ENCODE measurements around the gene TMC8. TPM values are rescaled to one million over a fixed set of nuclear protein-coding genes. Genes with fewer than 3 reads are reported as not detected.

Gene TMC8
- total and polyA plus RNA-seq, 2 of the 8 experiments (the other 6 are each of a cell fraction or from before 2014, with no cell fraction given), result 1.00 to 2.8 TPM

- Histone ChIP-seq H3K23me2 (ENCODE audit: low read depth, low read length) (no peaks in the 10 kb centered on the region), H3K56ac (replicated peaks; ENCODE audit: insufficient read length, low read depth, low read length) (no peak overlapping the region), H3K9me3 (ENCODE audit: insufficient read depth in 2 of 2, low read depth in 1 of 2, low read length in 1 of 2) (no peaks in the 10 kb centered on the region), H2BK120ac (replicated peaks; ENCODE audit: low read depth, low read length) (no peak overlapping the region), H4K5ac (ENCODE audit: insufficient read length, low read depth, low read length) (no peak overlapping the region), H3K27ac (ENCODE audit: low read depth, low read length) (no peak overlapping the region), H3K79me1 (ENCODE audit: low read depth, low read length) (no peaks in the 10 kb centered on the region), H3K79me2 (ENCODE audit: control insufficient read depth in 1 of 2, insufficient read depth in 2 of 2, low read length in 2 of 2) (no peaks in the 10 kb centered on the region), H4K91ac (replicated peaks; ENCODE audit: insufficient read length, low read length) (no peak overlapping the region), H3K4me3 (ENCODE audit: extremely low read depth in 1 of 4, insufficient read depth in 2 of 4, low read depth in 3 of 4, low read length in 4 of 4) (no peak overlapping the region), H2BK5ac (ENCODE audit: low read depth, low read length) (no peak overlapping the region), H4K20me1 (replicated peaks in 1 of 2; ENCODE audit: control insufficient read depth in 1 of 2, insufficient read depth in 2 of 2, low read length in 2 of 2) (peaks cover 12 to 19% of the 10 kb centered on the region in 2 experiments), H2BK12ac (ENCODE audit: low read depth, low read length) (no peak overlapping the region), H4K8ac (ENCODE audit: extremely low read depth, insufficient read depth, low read length) (no peak overlapping the region), H2AK5ac (ENCODE audit: low read depth, low read length) (no peak overlapping the region), H2BK20ac (ENCODE audit: low read length) (no peak overlapping the region), H3K4me1 (replicated peaks in 1 of 4; ENCODE audit: control insufficient read depth in 3 of 4, insufficient read depth in 4 of 4, low read length in 3 of 4) (peaks cover 5 to 22% (median 7%) of the 10 kb centered on the region in 4 experiments), H2BK15ac (ENCODE audit: low read length) (no peak overlapping the region), H3K9ac (replicated peaks in 1 of 4; ENCODE audit: extremely low read depth in 1 of 4, low read depth in 3 of 4, low read length in 3 of 4) (no peak overlapping the region), H3K27me3 (replicated peaks in 1 of 4; ENCODE audit: control insufficient read depth in 3 of 4, extremely low read depth in 1 of 4, insufficient read depth in 3 of 4, low read length in 3 of 4) (no peaks in the 10 kb centered on the region), H3K4me2 (ENCODE audit: insufficient read depth in 1 of 2, low read depth in 2 of 2, low read length in 2 of 2) (no peak overlapping the region), H3K4ac (replicated peaks; ENCODE audit: insufficient read length, low read depth, low read length) (no peak overlapping the region), H3K18ac (ENCODE audit: extremely low read depth, low read length) (no peak overlapping the region), H3K36me3 (ENCODE audit: control insufficient read depth in 2 of 4, insufficient read depth in 4 of 4, low read length in 3 of 4) (peaks cover 16 to 58% (median 31%) of the 10 kb centered on the region in 4 experiments), H3K14ac (ENCODE audit: insufficient read length) (no peak overlapping the region), H3K23ac (ENCODE audit: insufficient read length) (no peak overlapping the region), H2AFZ (ENCODE audit: low read length) (no peak overlapping the region)
- DNase-seq (ENCODE audit: low read depth in 1 of 2, low spot score in 2 of 2) (no peak), FAIRE-seq (no peak)
- TF ChIP-seq CBX5 (IDR thresholded peaks at IDR 0.05; ENCODE audit: low read depth, low read length) (no peak), KDM4A (IDR thresholded peaks at IDR 0.05; ENCODE audit: low read depth, low read length, severe bottlenecking) (no peak), RFX5 (IDR thresholded peaks at IDR 0.05; ENCODE audit: borderline replicate concordance, low read depth, low read length) (no peak), RBBP5 (IDR thresholded peaks at IDR 0.05; ENCODE audit: borderline replicate concordance, low read depth, low read length) (no peak), SIRT6 (IDR thresholded peaks at IDR 0.05; ENCODE audit: low read length) (no peak), POLR2A (IDR thresholded peaks at IDR 0.05; ENCODE audit: control extremely low read depth in 1 of 2, low read depth in 2 of 2, low read length in 2 of 2) (no peak; a peak in 1 of 3 replicates), TAF7 (optimal IDR thresholded peaks at IDR 0.05; ENCODE audit: borderline replicate concordance, low read depth, low read length) (no peak), CEBPB (IDR thresholded peaks at IDR 0.05; ENCODE audit: low read depth, low read length) (no peak), GABPA (IDR thresholded peaks at IDR 0.05; ENCODE audit: borderline replicate concordance, insufficient read depth, low read length) (no peak)
- ChIA-PET CTCF (ENCODE audit: partially characterized antibody) (interaction anchor here (0.6 to 10.0 kb wide), 24 partner anchors 9 to 1168 kb away, joined by 3 to 87 read pairs (median 8); partner anchors contain the start of genes AFMID and TK1), POLR2A (ENCODE audit: partially characterized antibody) (interaction anchor here (0.9 to 10.2 kb wide), 16 partner anchors 8 to 147 kb away, joined by 3 to 131 read pairs (median 4); partner anchors contain the start of genes AFMID, TK1, TMC6 and TMC8)
- 86% methylated on average over 14 of the region's 14 CpGs; no CpG with 5 or more reads in 1 of the 2 experiments for WGBS, 2 experiments (ENCODE audit: extremely low coverage in 1 of 2, insufficient coverage in 1 of 2, insufficient read length in 1 of 2, insufficient replicate concordance in 2 of 2, low coverage in 1 of 2, low lambda C conversion rate in 2 of 2, missing lambda C conversion rate in 1 of 2)
Measured at GRCh38 chr17:78175643-78175981, 45.0 kb downstream of the TMC8 start.

All from H1 (cell line).